Esophagus muscularis mucosa (tissue), 4 donors: Measurements from ENCODE around the gene COL11A1. TPM values are rescaled to one million over a fixed set of nuclear protein-coding genes. Genes with fewer than 3 reads are reported as not detected.
A peak's percentile ranks its signal among the peaks of the same experiment; 100 is the strongest.

ENCODE experiments used
- DNase-seq: peaks from one replicate; pipeline ENCODE4 v3.0.0-alpha.2; 2017; ENCODE audit errors: extremely low spot score
- H3K27ac ChIP-seq, 4 donors: fragments of 200-600 bp; sonication (generic); replicated peaks in 1 of 4; 1 replicate in 3 of 4; 2 replicates in 1 of 4; pipeline ENCODE4 v1.5.1; 2016 to 2019; ENCODE audit warnings: mild to moderate bottlenecking in 1 of 4
- H3K27me3 ChIP-seq, 4 donors: fragments of 200-600 bp; sonication (generic); one replicate each; pipeline versions ENCODE4 v1.5.1 to v1.6.0; 2016 to 2019
- H3K36me3 ChIP-seq, 4 donors: fragments of 200-600 bp; sonication (generic); one replicate each; pipeline ENCODE4 v1.5.1; 2016 to 2019
- H3K4me1 ChIP-seq, 4 donors: fragments of 200-600 bp; sonication (generic); one replicate each; pipeline ENCODE4 v1.5.1; 2016 to 2019
- H3K4me3 ChIP-seq, 4 donors: fragments of 200-600 bp; sonication (generic); 1 replicate in 2 of 4; 2 replicates in 2 of 4; pipeline ENCODE4 v1.5.1; 2016 to 2019; ENCODE audit warnings: mild to moderate bottlenecking in 4 of 4, moderate library complexity in 1 of 4
- H3K9me3 ChIP-seq, 4 donors: fragments of 200-600 bp; sonication (generic); 1 replicate in 3 of 4; 2 replicates in 1 of 4; pipeline ENCODE4 v1.5.1; 2016 to 2019
- CTCF ChIP-seq, 3 experiments: fragments of 200-600 bp in 2 of 3; fragments of 450-650 bp in 1 of 3; sonication (generic) in 2 of 3; IDR thresholded peaks; one replicate each; pipeline ENCODE4 v1.5.1; 2017 to 2019; ENCODE audit warnings: antibody characterized with exemption in 3 of 3, mild to moderate bottlenecking in 2 of 3, moderate library complexity in 1 of 3
- EP300 ChIP-seq: sonication (generic); formaldehyde crosslinking; IDR thresholded peaks from one replicate; pipeline ENCODE4 v1.6.1; 2017; ENCODE audit warnings: antibody characterized with exemption
- POLR2A ChIP-seq: fragments of 450-650 bp; IDR thresholded peaks from one replicate; pipeline ENCODE4 v1.6.1; 2017; ENCODE audit warnings: antibody characterized with exemption, moderate library complexity, mild to moderate bottlenecking, low read depth
- POLR2AphosphoS5 ChIP-seq, 2 donors: sonication (generic); formaldehyde crosslinking; IDR thresholded peaks; one replicate each; pipeline ENCODE4 v1.6.1; 2017; ENCODE audit warnings: antibody characterized with exemption in 2 of 2
- WGBS: methylation state at CpG from one replicate; pipeline ENCODE4 v1.1.5; 2018; 5-methylcytosine and 5-hydroxymethylcytosine counted together
- intact Hi-C: fragments of 100-400 bp; cut with DNase I; formaldehyde crosslinking; loops from one replicate; pipeline ENCODE4 v1.15.1; 2023
- total RNA-seq, 4 donors: library from RNA; depleted of rRNA; stranded (reverse); fragments of >200 nt; gene quantifications; one replicate each; pipeline versions ENCODE4 v1.1.0 to v1.2.1, GENCODE V29; 2016

Gene COL11A1
- total RNA-seq, 4 donors from 2014 or later: 0.06 to 0.17 (median 0.11) TPM; not detected in 1

DNA sequence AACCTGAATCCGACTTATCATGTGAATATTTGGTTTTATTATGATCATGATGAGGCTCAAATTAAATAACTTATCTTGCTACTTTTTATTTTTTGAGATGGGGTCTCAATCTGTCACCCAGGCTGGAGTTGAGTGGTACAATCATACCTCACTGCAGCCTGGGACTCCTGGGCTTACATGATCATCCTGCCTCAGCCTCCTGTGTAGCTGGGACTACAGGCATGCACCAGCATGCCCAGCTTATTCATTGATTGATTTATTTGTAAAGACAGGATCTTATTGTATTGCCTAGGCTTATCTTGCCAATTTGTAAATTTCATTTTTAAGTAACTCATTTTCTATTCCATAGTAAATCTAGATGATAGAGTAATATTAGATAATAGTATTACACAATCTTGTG is 84.3 kb downstream of the COL11A1 start:
- no peak for DNase-seq
- TF ChIP-seq POLR2AphosphoS5 (IDR thresholded peaks at IDR 0.05): no peak
- no peak for TF ChIP-seq CTCF (IDR thresholded peaks at IDR 0.05)
- no peak for TF ChIP-seq POLR2A
- TF ChIP-seq EP300: no peak
- 89% methylated on average over 1 of the region's 1 CpG for WGBS
- Histone ChIP-seq H3K27ac (no peak overlapping the region), H3K9me3 (no peaks in the 10 kb centered on the region), H3K27me3 (no peaks in the 10 kb centered on the region), H3K36me3 (no peaks in the 10 kb centered on the region), H3K4me1 (no peaks in the 10 kb centered on the region), H3K4me3 (no peak overlapping the region)
- intact Hi-C loops: no loop called here

DNA sequence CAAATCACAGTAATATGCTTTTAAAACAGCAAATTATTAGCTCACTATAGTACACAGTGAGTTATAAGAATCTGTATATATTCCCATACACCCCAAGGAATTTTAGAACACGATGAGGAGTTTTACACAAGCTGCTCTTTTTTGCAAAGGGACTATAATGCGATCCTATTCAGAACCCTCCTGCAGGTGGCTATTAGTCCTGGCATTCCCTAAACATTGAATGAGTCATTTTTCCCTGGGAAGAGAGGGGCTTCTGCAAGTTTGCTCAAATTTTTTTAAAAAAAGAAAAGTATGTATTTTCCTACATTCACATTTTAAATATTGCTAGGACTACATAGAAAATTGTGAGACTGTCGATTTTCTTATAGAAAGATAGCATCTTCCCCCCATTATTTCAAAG is 106.3 kb downstream of the COL11A1 start:
- no peaks in the 10 kb centered on the region for H3K4me1 ChIP-seq
- 86% methylated on average over 3 of the region's 3 CpGs for WGBS
- TF ChIP-seq EP300 (no peak), CTCF (IDR thresholded peaks at IDR 0.05) (no peak), POLR2AphosphoS5 (IDR thresholded peaks at IDR 0.05) (no peak), POLR2A (no peak)
- intact Hi-C loops: no loop called here
- H3K9me3 ChIP-seq: no peaks in the 10 kb centered on the region
- no peak overlapping the region for H3K27ac ChIP-seq
- DNase-seq: no peak
- H3K36me3 ChIP-seq: no peaks in the 10 kb centered on the region
- H3K27me3 ChIP-seq: no peaks in the 10 kb centered on the region
- no peak overlapping the region for H3K4me3 ChIP-seq

DNA sequence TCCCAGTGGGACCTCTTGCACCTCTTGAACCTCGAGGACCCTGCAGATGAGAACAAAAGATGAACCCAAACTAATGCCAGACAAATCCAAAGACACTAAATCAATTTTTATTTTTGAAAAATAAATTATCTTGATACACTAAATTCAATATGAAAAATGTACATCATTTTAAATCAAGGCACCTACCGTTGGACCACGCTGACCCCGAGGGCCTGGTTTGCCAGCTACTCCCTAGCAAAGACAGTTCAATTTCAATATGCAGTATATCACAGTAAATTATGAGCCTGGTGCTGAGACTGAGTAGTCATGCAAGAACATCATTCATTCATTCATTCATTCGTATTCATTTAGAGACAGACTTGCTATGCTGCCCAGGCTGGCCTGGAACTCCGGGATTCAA is 129.4 kb downstream of the COL11A1 start:
- Histone ChIP-seq H3K36me3 (no peaks in the 10 kb centered on the region), H3K4me3 (no peak overlapping the region), H3K9me3 (no peaks in the 10 kb centered on the region), H3K27ac (no peak overlapping the region), H3K27me3 (no peaks in the 10 kb centered on the region), H3K4me1 (no peaks in the 10 kb centered on the region)
- 92% methylated on average over 6 of the region's 6 CpGs for WGBS
- DNase-seq: no peak
- TF ChIP-seq POLR2A: no peak
- no peak for TF ChIP-seq CTCF (IDR thresholded peaks at IDR 0.05)
- no peak for TF ChIP-seq POLR2AphosphoS5 (IDR thresholded peaks at IDR 0.05)
- TF ChIP-seq EP300: no peak
- intact Hi-C loops: no loop called here

DNA sequence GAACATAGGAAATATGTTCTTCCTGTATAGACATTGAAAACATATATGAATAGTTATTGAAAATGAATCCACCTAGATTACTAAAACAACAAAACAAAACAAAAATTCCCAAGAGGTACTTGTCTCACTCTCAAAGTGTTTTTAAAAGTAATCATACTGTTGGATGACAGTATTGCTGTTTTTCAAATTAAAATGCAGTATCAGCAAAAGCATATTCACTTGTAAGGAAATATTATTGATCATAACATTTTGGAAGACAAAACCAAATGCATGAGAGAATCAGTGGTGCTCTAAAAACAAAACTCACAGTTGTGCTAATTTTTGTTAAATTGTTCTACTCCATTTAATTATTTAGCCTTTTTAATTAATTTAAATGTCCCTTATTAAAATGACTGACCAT is 131.0 kb downstream of the COL11A1 start:
- Histone ChIP-seq H3K4me1 (no peaks in the 10 kb centered on the region), H3K9me3 (no peaks in the 10 kb centered on the region), H3K4me3 (no peak overlapping the region), H3K27me3 (no peaks in the 10 kb centered on the region), H3K36me3 (no peaks in the 10 kb centered on the region), H3K27ac (no peak overlapping the region)
- no peak for DNase-seq
- intact Hi-C loops: no loop called here
- TF ChIP-seq POLR2A (no peak), EP300 (no peak), POLR2AphosphoS5 (IDR thresholded peaks at IDR 0.05) (no peak), CTCF (IDR thresholded peaks at IDR 0.05) (no peak)

DNA sequence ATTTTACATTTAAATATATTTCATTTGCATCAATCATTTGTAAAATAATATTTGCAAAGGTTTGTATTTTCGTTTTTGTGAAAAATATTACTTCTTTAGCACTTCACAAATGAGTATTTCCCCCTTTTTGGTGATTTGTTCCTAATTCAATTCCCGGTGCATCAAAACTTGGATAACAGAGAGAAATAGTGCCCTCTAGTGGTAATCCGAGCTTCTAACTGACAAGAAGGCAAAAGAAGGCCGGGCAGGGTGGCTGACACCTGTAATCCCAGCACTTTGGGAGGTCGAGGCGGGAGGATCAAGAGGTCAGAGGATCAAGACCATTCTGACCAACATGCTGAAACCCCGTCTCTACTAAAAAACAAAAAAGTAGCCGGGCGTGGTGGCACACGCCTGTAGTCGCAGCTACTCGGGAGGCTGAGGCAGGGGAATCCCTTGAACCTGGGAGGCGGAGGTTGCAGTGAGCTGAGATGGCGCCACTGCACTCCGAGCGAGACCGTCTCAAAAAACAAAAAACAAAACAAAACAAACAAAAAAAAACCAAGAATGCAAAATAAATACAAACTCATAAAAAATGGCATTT is 137.7 kb downstream of the COL11A1 start:
- Histone ChIP-seq H3K4me1 (no peaks in the 10 kb centered on the region), H3K27ac (no peak overlapping the region), H3K9me3 (no peaks in the 10 kb centered on the region), H3K27me3 (no peaks in the 10 kb centered on the region), H3K36me3 (no peaks in the 10 kb centered on the region), H3K4me3 (no peak overlapping the region)
- intact Hi-C loops: no loop called here
- DNase-seq: no peak
- TF ChIP-seq POLR2A: no peak
- peak; percentile 5 to 55 (median 11) for TF ChIP-seq CTCF (IDR thresholded peaks at IDR 0.05)
- 69% methylated on average over 17 of the region's 17 CpGs for WGBS
